Activated CD4-positive, alpha-beta T cell treated with anti-CD3 and anti-CD28 coated beads for 36 hours (primary cell): ENCODE results near the gene ALDH1B1. TPM values are rescaled to one million over a fixed set of nuclear protein-coding genes. Genes with fewer than 3 reads are reported as not detected.
"Not testable (repeated sequence)": the region's sequence is repeated elsewhere in the genome, so short reads cannot be mapped to it uniquely, and the experiment has no call there.

Experiments
- ATAC-seq: fragments of 200-7000 bp; cut with Tn5 transposase; one replicate; pipeline ENCODE4 v1.10.0; 2021; ENCODE audit warnings: mild to moderate bottlenecking, moderate library complexity
- CTCF ChIA-PET: fragments of 350-600 bp; sonication (Branson Sonifier 250); formaldehyde crosslinking; loops from one replicate; lab custom pipeline; 2021; ENCODE audit warnings: antibody characterized with exemption; lab: Charles Lee
- POLR2A ChIA-PET: fragments of 350-600 bp; sonication (Branson Sonifier 250); formaldehyde crosslinking; loops from one replicate; lab custom pipeline; 2021; ENCODE audit warnings: antibody characterized with exemption, inconsistent platforms; lab: Charles Lee
- DNase-seq: peaks from one replicate; pipeline ENCODE4 v3.0.0-alpha.2; 2020
- H3K27ac Mint-ChIP-seq: one replicate; pipeline ENCODE4 v1.8.0; 2021; ENCODE audit warnings: mixed read lengths
- H3K27me3 Mint-ChIP-seq: one replicate; pipeline ENCODE4 v1.8.0; 2021; ENCODE audit warnings: mixed read lengths
- H3K36me3 Mint-ChIP-seq: one replicate; pipeline ENCODE4 v1.8.0; 2021; ENCODE audit warnings: low read depth, mixed read lengths
- H3K4me1 Mint-ChIP-seq: one replicate; pipeline ENCODE4 v1.8.0; 2021; ENCODE audit warnings: mixed read lengths
- H3K4me3 Mint-ChIP-seq: one replicate; pipeline ENCODE4 v1.8.0; 2021; ENCODE audit warnings: mild to moderate bottlenecking, moderate library complexity, mixed read lengths
- H3K9me3 Mint-ChIP-seq: one replicate; pipeline ENCODE4 v1.8.0; 2021; ENCODE audit warnings: low read depth, mixed read lengths
- intact Hi-C, 2 experiments: fragments of 100-400 bp; cut with DNase I in 1 of 2; cut with micrococcal nuclease in 1 of 2; formaldehyde crosslinking; loops; one replicate each; pipeline versions ENCODE4 v1.14.2 to v1.15.1; 2022 to 2024; cut with DNase I, micrococcal nuclease
- total RNA-seq, 2 experiments: library from RNA; stranded (reverse); gene quantifications; one replicate each; pipeline ENCODE4 v1.2.3, GENCODE V29; 2021

The ALDH1B1 gene
- total RNA-seq, 2 experiments from 2014 or later: 20.3 to 21.8 TPM

DNA sequence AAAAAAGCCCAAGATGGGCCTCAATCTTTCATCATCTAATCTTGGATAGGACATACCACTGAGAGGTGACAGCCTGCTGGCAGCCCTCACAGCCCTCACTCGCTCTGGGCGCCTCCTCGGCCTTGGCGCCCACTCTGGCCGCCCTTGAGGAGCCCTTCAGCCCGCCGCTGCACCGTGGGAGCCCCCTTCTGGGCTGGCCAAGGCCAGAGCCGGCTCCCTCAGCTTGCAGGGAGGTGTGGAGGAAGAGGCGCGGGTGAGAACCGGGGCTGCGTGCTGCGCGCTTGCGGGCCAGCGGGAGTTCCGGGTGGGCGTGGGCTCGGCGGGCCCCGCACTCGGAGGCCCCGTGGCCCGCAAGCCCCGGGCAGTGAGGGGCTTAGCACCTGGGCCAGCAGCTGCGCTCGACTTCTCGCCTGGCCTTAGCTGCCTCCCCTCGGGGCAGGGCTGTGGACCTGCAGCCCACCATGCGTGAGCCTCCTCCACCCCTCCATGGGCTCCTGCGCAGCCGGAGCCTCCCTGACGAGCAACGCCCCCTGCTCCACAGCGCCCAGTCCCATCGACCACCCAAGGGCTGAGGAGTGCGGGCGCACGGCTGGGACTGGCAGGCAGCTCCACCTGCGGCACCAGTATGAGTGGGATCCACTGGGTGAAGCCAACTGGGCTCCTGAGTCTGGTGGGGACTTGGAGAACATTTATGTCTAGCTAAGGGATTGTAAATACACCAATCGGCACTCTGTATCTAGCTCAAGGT, 15.0 kb upstream of the ALDH1B1 start:
- H3K27ac Mint-ChIP-seq, DNase-seq, H3K36me3 Mint-ChIP-seq, H3K9me3 Mint-ChIP-seq, H3K4me1 Mint-ChIP-seq, ATAC-seq, intact Hi-C loops, H3K4me3 Mint-ChIP-seq, H3K27me3 Mint-ChIP-seq, POLR2A ChIA-PET: not testable (repeated sequence)
- CTCF ChIA-PET: interaction anchor here (0.8 kb wide), 1 partner anchor 423 kb away, joined by 3 read pairs; no protein-coding TSS in a partner anchor

GRCh38 chr9:38380230-38380871, 12.2 kb upstream of the ALDH1B1 start:
- CTCF ChIA-PET: no interaction called here

DNA sequence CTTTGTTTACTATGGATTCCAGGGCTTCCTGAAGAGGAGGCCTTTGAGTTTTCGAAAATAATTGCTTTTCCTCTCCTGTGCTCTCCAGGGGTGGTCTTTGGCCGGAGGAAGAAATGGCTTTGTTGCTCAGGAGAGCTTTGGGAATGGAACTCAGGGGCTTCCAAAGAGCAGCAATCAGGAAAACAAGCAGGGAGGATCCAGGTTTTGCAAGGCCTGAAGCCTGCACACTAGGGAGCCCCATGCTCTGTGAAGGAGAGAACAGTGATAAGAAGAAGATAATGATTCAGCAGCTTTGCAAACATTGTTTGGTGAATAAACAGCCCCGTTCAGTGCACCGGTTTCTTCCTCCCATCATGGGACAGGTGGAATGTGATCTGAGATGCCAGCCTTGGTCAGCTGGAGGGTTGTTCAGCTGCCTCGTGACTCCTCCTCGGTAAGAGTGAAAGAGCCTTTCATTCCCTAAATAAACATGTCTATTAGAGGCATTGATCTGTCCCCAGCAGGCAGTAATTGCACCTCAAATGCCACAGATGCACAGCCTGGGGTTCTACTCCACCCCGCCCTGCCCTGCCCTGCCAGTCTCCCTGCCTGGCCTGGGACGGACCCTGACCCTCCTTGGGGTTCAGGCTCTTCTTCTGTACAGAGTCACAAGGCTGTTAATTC, 11.5 kb upstream of the ALDH1B1 start:
- H3K36me3 Mint-ChIP-seq: peaks cover 2% of the 10 kb centered on the region
- no peak overlapping the region for H3K4me3 Mint-ChIP-seq
- no peak for ATAC-seq
- intact Hi-C loops: no loop called here
- no peaks in the 10 kb centered on the region for H3K4me1 Mint-ChIP-seq
- H3K27ac Mint-ChIP-seq: no peak overlapping the region
- CTCF ChIA-PET: no interaction called here
- DNase-seq: no peak
- H3K27me3 Mint-ChIP-seq: peaks cover 4% of the 10 kb centered on the region
- POLR2A ChIA-PET: no interaction called here
- H3K9me3 Mint-ChIP-seq: peaks cover 7% of the 10 kb centered on the region

More at GRCh38 chr9:38380230-38380871, 12.2 kb upstream of the ALDH1B1 start:
- H3K27ac Mint-ChIP-seq: no peak overlapping the region
- H3K36me3 Mint-ChIP-seq: peaks cover 2% of the 10 kb centered on the region
- no peaks in the 10 kb centered on the region for H3K4me1 Mint-ChIP-seq
- intact Hi-C loops: no loop called here
- ATAC-seq (no peak), DNase-seq (no peak)
- H3K27me3 Mint-ChIP-seq: peaks cover 4% of the 10 kb centered on the region
- POLR2A ChIA-PET: no interaction called here
- H3K4me3 Mint-ChIP-seq: no peak overlapping the region
- peaks cover 5% of the 10 kb centered on the region for H3K9me3 Mint-ChIP-seq

DNA sequence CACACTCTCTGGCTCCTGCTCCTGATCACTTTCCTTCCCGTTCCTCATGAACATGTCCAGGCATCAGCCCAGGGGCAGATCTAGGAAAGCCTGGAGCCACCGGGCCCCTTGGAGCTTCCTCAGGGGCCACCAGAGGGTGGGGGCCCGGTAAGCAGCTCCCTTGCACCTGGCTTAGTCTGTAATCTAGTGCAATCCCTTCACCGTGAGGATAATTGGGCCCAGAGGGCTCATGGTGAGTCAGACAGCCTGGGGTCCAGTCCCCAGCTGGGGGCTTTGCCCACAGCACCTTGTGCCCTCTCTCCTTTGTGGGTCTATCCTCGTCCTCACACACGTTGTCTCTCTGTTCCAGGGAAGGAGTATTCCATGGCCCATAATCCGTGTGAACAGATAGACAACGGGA, 10.4 kb upstream of the ALDH1B1 start:
- Mint-ChIP-seq H3K36me3 (peaks cover 2% of the 10 kb centered on the region), H3K27me3 (peaks cover 4% of the 10 kb centered on the region), H3K4me3 (no peak overlapping the region), H3K4me1 (no peaks in the 10 kb centered on the region), H3K27ac (no peak overlapping the region), H3K9me3 (peaks cover 7% of the 10 kb centered on the region)
- intact Hi-C loops: no loop called here
- DNase-seq: no peak
- ChIA-PET POLR2A (no interaction called here), CTCF (no interaction called here)
- no peak for ATAC-seq

DNA sequence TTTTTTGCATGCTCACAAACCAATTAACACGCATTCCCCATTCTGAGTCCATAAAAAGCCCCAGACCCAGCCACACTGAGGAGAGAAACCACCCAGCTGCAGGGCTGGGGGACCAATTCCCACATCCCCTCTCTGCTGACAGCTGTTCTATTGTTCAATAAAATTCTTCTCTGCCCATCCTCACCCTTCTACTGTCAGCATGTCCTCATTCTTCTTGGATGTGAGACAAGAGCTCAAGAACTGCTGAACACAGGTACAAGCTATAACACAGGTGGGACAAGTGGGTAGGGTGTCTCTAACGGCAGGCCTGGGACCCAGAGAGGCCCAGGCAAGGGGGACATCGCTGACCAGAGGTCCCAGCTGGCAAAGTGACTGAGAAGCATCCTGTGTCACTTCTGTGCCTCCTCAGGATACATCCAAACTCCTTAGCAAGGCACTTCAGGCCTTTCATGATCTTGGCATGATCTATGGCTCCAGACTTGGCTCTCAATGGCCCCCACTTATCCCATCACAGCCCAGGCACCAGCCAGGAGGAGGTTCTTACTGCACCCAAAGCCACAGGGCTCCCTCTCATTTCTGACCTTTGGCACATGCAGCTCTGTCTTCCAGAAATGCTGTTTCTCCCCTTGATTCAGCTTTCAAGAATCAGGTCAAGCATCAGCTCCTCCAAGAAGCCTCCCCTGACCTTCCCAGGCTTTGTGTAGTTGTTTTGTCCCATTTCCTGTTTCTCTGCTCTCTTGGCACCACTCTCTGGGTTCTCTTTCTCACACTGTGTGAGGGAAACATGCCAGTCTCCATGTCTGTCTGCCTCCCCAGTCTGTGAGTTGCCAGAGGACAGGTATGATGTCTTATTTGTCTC, 7.3 kb upstream of the ALDH1B1 start:
- CTCF ChIA-PET: interaction anchor here (1.0 to 1.7 kb wide), 2 partner anchors 15 to 298 kb away, joined by 3 to 5 read pairs; no protein-coding TSS in a partner anchor
- POLR2A ChIA-PET: no interaction called here
- peaks cover 7% of the 10 kb centered on the region for H3K9me3 Mint-ChIP-seq
- intact Hi-C loops: no loop called here
- H3K4me1 Mint-ChIP-seq: no peaks in the 10 kb centered on the region
- no peak for DNase-seq
- H3K4me3 Mint-ChIP-seq: no peak overlapping the region
- no peak for ATAC-seq
- H3K27me3 Mint-ChIP-seq: peaks cover 4% of the 10 kb centered on the region
- H3K27ac Mint-ChIP-seq: no peak overlapping the region
- H3K36me3 Mint-ChIP-seq: peaks cover 2% of the 10 kb centered on the region

DNA sequence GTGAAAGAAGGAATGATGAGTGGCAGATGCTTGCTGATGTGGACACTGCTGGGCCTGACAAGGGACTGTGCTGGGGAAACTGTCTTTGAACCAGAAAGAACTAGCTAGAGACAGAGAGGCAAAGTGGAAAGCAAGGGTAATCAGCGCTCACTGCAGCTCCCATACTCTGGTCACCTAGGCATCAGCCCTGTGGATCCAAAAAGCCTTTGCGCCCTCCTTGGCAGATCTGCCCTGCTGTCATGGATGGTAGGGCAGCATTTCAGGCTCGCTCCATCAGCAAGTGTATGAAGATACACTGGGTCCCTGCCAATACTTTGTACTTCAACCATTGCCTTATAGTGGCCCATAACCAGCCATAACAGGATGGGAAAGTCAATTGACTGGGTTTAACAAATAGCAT, 6.6 kb upstream of the ALDH1B1 start:
- Mint-ChIP-seq H3K4me3 (no peak overlapping the region), H3K36me3 (peaks cover 2% of the 10 kb centered on the region), H3K27ac (no peak overlapping the region), H3K9me3 (peaks cover 7% of the 10 kb centered on the region), H3K27me3 (peaks cover 4% of the 10 kb centered on the region), H3K4me1 (no peaks in the 10 kb centered on the region)
- intact Hi-C loops: no loop called here
- DNase-seq: no peak
- CTCF ChIA-PET: interaction anchor here (1.2 to 1.7 kb wide), 2 partner anchors 16 to 298 kb away, joined by 3 read pairs; no protein-coding TSS in a partner anchor
- POLR2A ChIA-PET: no interaction called here
- no peak for ATAC-seq

DNA sequence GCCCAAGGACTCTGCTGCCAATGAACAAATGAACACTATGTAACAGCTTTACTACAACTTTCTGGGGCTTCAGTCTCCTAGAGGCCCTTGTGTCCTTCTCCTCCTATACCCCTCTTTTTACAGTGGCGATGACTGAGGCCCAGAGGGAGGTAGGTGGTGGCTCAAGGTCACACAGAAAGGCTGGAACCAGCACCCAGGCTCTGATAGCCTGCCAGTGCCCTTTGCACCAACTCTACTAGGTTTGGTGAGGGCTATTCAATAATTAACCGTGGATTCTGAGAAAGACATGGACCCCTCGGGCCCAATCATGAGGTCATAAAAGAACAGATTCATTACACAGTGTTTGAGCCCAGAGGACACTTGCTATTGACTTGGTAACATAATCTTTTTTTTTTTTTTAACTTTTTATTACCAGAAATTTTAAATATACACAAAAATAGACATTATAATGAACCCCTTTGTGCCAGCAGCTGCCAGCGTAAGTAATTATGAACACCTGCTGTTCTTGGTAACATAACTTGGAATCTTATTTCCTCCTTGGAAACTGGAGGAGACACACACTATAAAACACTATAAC, 6.1 kb upstream of the ALDH1B1 start:
- Mint-ChIP-seq H3K27ac (no peak overlapping the region), H3K4me3 (no peak overlapping the region), H3K4me1 (no peaks in the 10 kb centered on the region), H3K36me3 (peaks cover 2% of the 10 kb centered on the region), H3K9me3 (peaks cover 7% of the 10 kb centered on the region), H3K27me3 (peaks cover 4% of the 10 kb centered on the region)
- DNase-seq: no peak
- CTCF ChIA-PET: interaction anchor here (1.2 kb wide), 1 partner anchor 15 kb away, joined by 3 read pairs; no protein-coding TSS in a partner anchor
- POLR2A ChIA-PET: no interaction called here
- ATAC-seq: no peak
- intact Hi-C loops: no loop called here

DNA sequence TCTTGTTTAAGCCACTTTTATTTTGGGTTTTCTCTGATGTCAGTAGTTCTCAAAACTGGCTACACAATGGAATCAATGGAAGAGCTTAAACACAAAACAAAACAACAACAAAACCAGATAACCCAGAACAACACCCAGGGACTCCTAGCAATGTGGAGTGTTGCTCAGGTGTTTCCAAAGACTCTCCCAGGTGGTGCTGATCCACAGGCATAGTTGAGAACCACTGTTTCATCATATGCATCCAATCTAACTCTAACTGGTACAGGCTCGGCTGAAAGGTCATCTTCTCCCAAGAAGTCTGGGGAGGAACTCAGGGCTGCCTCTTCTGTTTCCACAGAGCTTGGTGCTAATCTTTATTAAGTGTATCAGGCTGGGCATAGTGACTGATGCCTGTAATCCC, 5.4 kb upstream of the ALDH1B1 start:
- CTCF ChIA-PET: interaction anchor here (1.2 kb wide), 1 partner anchor 14 kb away, joined by 3 read pairs; no protein-coding TSS in a partner anchor

GRCh38 chr9:38387751-38388150, 4.8 kb upstream of the ALDH1B1 start:
- ATAC-seq: no peak
- Mint-ChIP-seq H3K9me3 (peaks cover 7% of the 10 kb centered on the region), H3K4me1 (peaks cover 4% of the 10 kb centered on the region), H3K27ac (no peak overlapping the region), H3K27me3 (peaks cover 9% of the 10 kb centered on the region), H3K4me3 (no peak overlapping the region), H3K36me3 (peaks cover 2% of the 10 kb centered on the region)
- ChIA-PET POLR2A (no interaction called here), CTCF (no interaction called here)
- intact Hi-C loops: no loop called here
- DNase-seq: no peak

More for the DNA sequence above, 5.4 kb upstream of the ALDH1B1 start:
- ATAC-seq: no peak
- Mint-ChIP-seq H3K4me1 (peaks cover 2% of the 10 kb centered on the region), H3K9me3 (peaks cover 7% of the 10 kb centered on the region), H3K36me3 (peaks cover 2% of the 10 kb centered on the region), H3K27me3 (peaks cover 8% of the 10 kb centered on the region), H3K27ac (no peak overlapping the region), H3K4me3 (no peak overlapping the region)
- POLR2A ChIA-PET: no interaction called here
- no peak for DNase-seq
- intact Hi-C loops: no loop called here

- Mint-ChIP-seq H3K36me3 (peaks cover 2% of the 10 kb centered on the region), H3K9me3 (peaks cover 7% of the 10 kb centered on the region), H3K4me1 (peaks cover 8% of the 10 kb centered on the region), H3K4me3 (no peak overlapping the region), H3K27ac (no peak overlapping the region), H3K27me3 (peaks cover 9% of the 10 kb centered on the region)
- POLR2A ChIA-PET: interaction anchor here (0.5 kb wide), 1 partner anchor 13 kb away, joined by 6 read pairs; no protein-coding TSS in a partner anchor
- CTCF ChIA-PET: interaction anchor here (0.6 kb wide), 1 partner anchor 49 kb away, joined by 3 read pairs; no protein-coding TSS in a partner anchor
- intact Hi-C loops: no loop called here
- ATAC-seq: no peak
- DNase-seq: no peak
Measured at GRCh38 chr9:38388283-38389223, 3.9 kb upstream of the ALDH1B1 start.
